HG02678 (cell line): ENCODE measurements around the gene CSTF2T.
A peak's percentile ranks its signal among the peaks of the same experiment; 100 is the strongest.

ENCODE experiments used
- ATAC-seq: cut with Tn5 transposase; IDR thresholded peaks from one replicate; pipeline ENCODE4 v1.9.1; 2021; ENCODE audit warnings: mild to moderate bottlenecking, moderate library complexity; ENCODE audit not compliant: unreplicated experiment

The CSTF2T gene

GRCh38 chr10:51699475-51700227 is at the start of gene CSTF2T:
TSS of gene CSTF2T (minus strand) at chr10:51699595. CDS start at chr10:51699549, 46 bp downstream.
- ATAC-seq, result peak; percentile 91

- ATAC-seq, result no peak
Measured at GRCh38 chr10:51748959-51749358, 49.6 kb upstream of the CSTF2T start.

GRCh38 chr10:51747216-51747615 is 47.8 kb upstream of the CSTF2T start:
- no peak for ATAC-seq

- no peak for ATAC-seq
Measured at GRCh38 chr10:51745397-51745796, 46.0 kb upstream of the CSTF2T start.

GRCh38 chr10:51744235-51745000 is 45.0 kb upstream of the CSTF2T start:
- ATAC-seq, result no peak

- peak; percentile 98 for ATAC-seq
Measured at GRCh38 chr10:51743146-51743545, 43.8 kb upstream of the CSTF2T start.

GRCh38 chr10:51733057-51733456 is 33.7 kb upstream of the CSTF2T start:
- no peak for ATAC-seq

- no peak for ATAC-seq
Measured at GRCh38 chr10:51729822-51730555, 30.6 kb upstream of the CSTF2T start.

- no peak for ATAC-seq
Measured at GRCh38 chr10:51724038-51724437, 24.6 kb upstream of the CSTF2T start.

GRCh38 chr10:51718804-51719291 is 19.5 kb upstream of the CSTF2T start:
- no peak for ATAC-seq

GRCh38 chr10:51716981-51717380 is 17.6 kb upstream of the CSTF2T start:
- ATAC-seq, result no peak

- ATAC-seq, result no peak
Measured at GRCh38 chr10:51711519-51711891, 12.1 kb upstream of the CSTF2T start.

GRCh38 chr10:51709324-51709972 is 10.1 kb upstream of the CSTF2T start:
- ATAC-seq, result no peak

- ATAC-seq, result no peak
Measured at GRCh38 chr10:51708609-51709008, 9.2 kb upstream of the CSTF2T start.

GRCh38 chr10:51707821-51708424 is 8.5 kb upstream of the CSTF2T start:
- no peak for ATAC-seq

- ATAC-seq, result no peak
Measured at GRCh38 chr10:51707392-51707791, 8.0 kb upstream of the CSTF2T start.

GRCh38 chr10:51706225-51706624 is 6.8 kb upstream of the CSTF2T start:
- ATAC-seq, result no peak

GRCh38 chr10:51705774-51706173 is 6.4 kb upstream of the CSTF2T start:
- ATAC-seq, result no peak

- no peak for ATAC-seq
Measured at GRCh38 chr10:51700228-51700817, 928 bp upstream of the CSTF2T start.

GRCh38 chr10:51699145-51699474 is 285 bp downstream of the CSTF2T start:
- peak; percentile 32 for ATAC-seq
